GM23338 (cell line): ENCODE data around the gene GDAP1L1.

Experiments
- CTCF ChIP-seq, 2 experiments: fragments of 200-600 bp in 1 of 2; sonication (generic) in 1 of 2; conservative IDR thresholded peaks; 2 replicates each; pipeline versions ENCODE4 v1.5.1 to v1.6.1; 2016 to 2017; ENCODE audit warnings: antibody characterized with exemption in 2 of 2, low read depth in 2 of 2, mild to moderate bottlenecking in 2 of 2, moderate library complexity in 1 of 2
- EZH2phosphoT487 ChIP-seq: fragments of 200-600 bp; sonication (generic); IDR thresholded peaks from one replicate; pipeline ENCODE4 v1.8.1; 2018; ENCODE audit warnings: antibody characterized with exemption; ENCODE audit not compliant: unreplicated experiment
- JUNB ChIP-seq: IDR thresholded peaks from one replicate; pipeline ENCODE4 v1.6.1; 2016; ENCODE audit warnings: antibody characterized with exemption; ENCODE audit not compliant: unreplicated experiment
- POLR2AphosphoS5 ChIP-seq: IDR thresholded peaks from 2 replicates; pipeline ENCODE4 v1.6.1; 2016; ENCODE audit warnings: antibody characterized with exemption, low read depth
- REST ChIP-seq: IDR thresholded peaks from one replicate; pipeline ENCODE4 v1.6.1; 2018; ENCODE audit warnings: antibody characterized with exemption; ENCODE audit not compliant: unreplicated experiment
- ZNF331 ChIP-seq: fragments of 250-450 bp; sonication (Bioruptor Pico); IDR thresholded peaks from 2 replicates; pipeline ENCODE4 v1.5.0; 2020; ENCODE audit warnings: low read depth, mild to moderate bottlenecking, moderate library complexity

GRCh38 chr20:44306927-44307326 is 59.8 kb downstream of the GDAP1L1 start:
- no peak for TF ChIP-seq CTCF (conservative IDR thresholded peaks at IDR 0.05; ENCODE audit: low read depth in 2 of 2)
- TF ChIP-seq REST = no peak
- TF ChIP-seq POLR2AphosphoS5 = no peak
- no peak for TF ChIP-seq JUNB
- no peak for TF ChIP-seq EZH2phosphoT487
- TF ChIP-seq ZNF331 (CRISPR knock-in tag) = no peak
